GM12891 (cell line): ENCODE data around the gene RASGEF1C.

Source experiments
- PAX5 ChIP-seq: IDR thresholded peaks from 2 replicates; pipeline ENCODE4 v1.6.1; 2011; ENCODE audit warnings: low read length, moderate library complexity, mild to moderate bottlenecking; ENCODE audit not compliant: insufficient read depth, severe bottlenecking
- POLR2A ChIP-seq: IDR thresholded peaks from 2 replicates; pipeline ENCODE4 v1.6.1; 2011; ENCODE audit warnings: low read depth, low read length, control low read depth
- POLR2AphosphoS5 ChIP-seq: IDR thresholded peaks from 2 replicates; pipeline ENCODE4 v1.6.1; 2011; ENCODE audit warnings: low read depth, low read length, control low read depth
- POU2F2 ChIP-seq: IDR thresholded peaks from 2 replicates; pipeline ENCODE4 v1.6.1; 2011; ENCODE audit warnings: low read depth, mild to moderate bottlenecking, control low read depth, low read length, moderate library complexity
- SPI1 ChIP-seq: IDR thresholded peaks from 2 replicates; pipeline ENCODE4 v1.6.1; 2011; ENCODE audit warnings: low read depth, low read length, control low read depth
- TAF1 ChIP-seq: IDR thresholded peaks from 2 replicates; pipeline ENCODE4 v1.6.1; 2011; ENCODE audit warnings: low read depth, low read length, control low read depth

DNA sequence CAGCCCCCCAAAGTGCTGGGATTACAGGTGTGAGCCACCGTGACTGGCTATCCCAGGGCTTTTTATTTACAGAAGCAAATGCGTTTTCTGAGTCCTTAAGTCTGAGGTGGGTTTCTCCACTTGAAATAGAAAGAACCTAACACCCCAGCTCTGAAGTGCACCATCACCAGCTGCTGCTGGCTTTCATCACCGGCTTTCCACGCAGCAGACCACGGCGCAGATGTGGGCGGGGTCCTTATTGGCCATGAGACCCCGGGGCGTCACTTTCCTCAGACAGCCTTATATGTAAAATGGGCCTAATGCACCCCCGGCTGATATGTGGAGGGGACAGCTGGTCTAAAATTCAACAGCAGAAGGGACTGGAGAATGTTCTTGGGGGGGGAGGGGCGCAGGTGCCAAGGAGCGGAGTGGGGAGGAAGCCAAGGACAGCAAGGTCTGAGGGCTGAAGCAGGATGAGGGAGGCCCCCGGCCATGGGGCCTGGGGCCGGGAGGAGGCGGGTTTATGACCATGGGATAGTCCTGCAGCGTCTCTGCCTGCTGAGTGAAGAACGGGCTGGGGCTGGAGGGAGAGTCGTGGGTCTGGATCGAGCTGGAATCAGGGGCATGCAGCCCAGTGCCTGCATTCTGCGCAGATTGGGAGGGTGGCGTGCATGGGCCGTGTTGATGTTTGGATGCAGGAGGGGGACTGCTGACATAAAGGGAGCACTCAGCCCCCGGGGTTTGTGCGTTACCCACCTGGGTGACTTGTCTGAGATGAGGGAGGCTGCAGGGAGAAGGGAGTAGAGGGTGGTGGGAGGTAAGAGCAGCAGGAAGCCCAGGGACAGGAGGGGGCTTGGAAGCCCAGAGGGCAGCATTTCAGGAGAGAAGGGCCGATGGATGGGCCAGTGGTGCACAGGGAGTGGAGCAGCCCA, 30.2 kb downstream of the RASGEF1C start:
- TF ChIP-seq POLR2AphosphoS5, result no peak
- no peak for TF ChIP-seq POLR2A
- no peak for TF ChIP-seq PAX5
- TF ChIP-seq SPI1, result no peak
- no peak for TF ChIP-seq POU2F2
- no peak for TF ChIP-seq TAF1
